SJSA1 (cell line): ENCODE data around the gene GPRIN3. TPM values are rescaled to one million over a fixed set of nuclear protein-coding genes. Genes with fewer than 3 reads are reported as not detected.

ENCODE experiments used
- DNase-seq, 2 experiments: peaks; one replicate each; pipeline ENCODE4 v3.0.0-alpha.2; 2015 to 2020; ENCODE audit warnings: low spot score in 2 of 2, low read depth in 1 of 2
- H3K27ac ChIP-seq: fragments of 250-450 bp; sonication (Bioruptor Pico); 2 replicates; pipeline ENCODE4 v1.5.1; 2020; ENCODE audit warnings: mild to moderate bottlenecking, moderate library complexity
- H3K27me3 ChIP-seq: fragments of 250-450 bp; sonication (Bioruptor Pico); replicated peaks from 2 replicates; pipeline ENCODE4 v1.5.1; 2020; ENCODE audit warnings: mild to moderate bottlenecking, moderate library complexity
- H3K36me3 ChIP-seq: fragments of 250-450 bp; sonication (Bioruptor Pico); 2 replicates; pipeline ENCODE4 v1.5.1; 2020; ENCODE audit warnings: mild to moderate bottlenecking
- H3K4me1 ChIP-seq: fragments of 250-450 bp; sonication (Bioruptor Pico); replicated peaks from 2 replicates; pipeline ENCODE4 v1.6.1; 2021; ENCODE audit warnings: mild to moderate bottlenecking
- H3K4me3 ChIP-seq: fragments of 250-450 bp; sonication (Bioruptor Pico); 2 replicates; pipeline ENCODE4 v1.5.1; 2020; ENCODE audit warnings: mild to moderate bottlenecking
- H3K9me3 ChIP-seq: fragments of 250-450 bp; sonication (Bioruptor Pico); replicated peaks from 2 replicates; pipeline ENCODE4 v1.5.1; 2020; ENCODE audit warnings: mild to moderate bottlenecking
- total RNA-seq: library from RNA; depleted of rRNA; stranded (reverse); fragments of >200 nt; shearing (Covaris generic); gene quantifications from 2 replicates; pipeline ENCODE4 v1.2.3, GENCODE V29; 2014

Gene GPRIN3
- total RNA-seq, 1 experiment from 2014 or later = not detected

DNA sequence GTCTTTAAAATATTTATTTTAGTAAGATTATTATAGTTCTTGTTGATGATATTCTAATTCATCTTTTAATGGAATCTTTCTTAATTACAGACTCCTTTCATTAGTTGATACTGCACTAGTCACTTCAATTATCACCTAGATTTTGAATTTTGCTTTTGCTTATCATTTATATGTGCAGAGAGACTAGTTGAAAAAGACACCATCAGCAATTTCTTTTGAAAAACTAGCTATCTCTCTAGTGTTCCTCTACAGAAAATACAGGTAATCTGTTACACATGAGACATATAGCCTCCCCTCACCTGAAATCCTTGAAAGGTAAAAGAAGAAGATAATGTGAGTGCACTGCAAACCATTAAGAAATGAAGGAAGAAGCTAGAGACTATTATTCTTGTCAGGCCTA lies 31.3 kb downstream of the GPRIN3 start:
- no peak for DNase-seq
- no peaks in the 10 kb centered on the region for H3K36me3 ChIP-seq
- H3K27ac ChIP-seq = no peak overlapping the region
- no peak overlapping the region for H3K4me3 ChIP-seq
- no peaks in the 10 kb centered on the region for H3K4me1 ChIP-seq
- H3K27me3 ChIP-seq = no peaks in the 10 kb centered on the region
- H3K9me3 ChIP-seq = no peaks in the 10 kb centered on the region; the same call in 1 of the 2 replicates

DNA sequence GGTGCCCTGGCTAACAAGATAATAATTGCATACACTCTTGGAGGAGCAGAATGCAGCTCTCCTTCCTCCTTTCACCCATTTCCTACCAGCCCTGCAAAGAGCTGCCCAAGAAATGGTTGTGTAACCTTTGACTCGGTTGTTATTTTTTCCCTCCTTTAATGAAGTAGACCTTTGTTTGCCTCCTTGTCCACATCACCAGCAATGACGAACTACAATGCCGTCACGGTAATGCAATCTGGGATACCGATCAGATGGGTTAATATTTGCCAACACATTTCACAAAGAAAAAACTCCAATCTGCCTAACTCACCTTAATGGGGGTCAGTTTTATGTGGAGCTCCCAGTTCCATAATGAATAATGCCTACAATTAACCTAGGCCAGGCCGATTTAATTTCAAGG lies 32.0 kb downstream of the GPRIN3 start:
- no peaks in the 10 kb centered on the region; the same call in 1 of the 2 replicates for H3K9me3 ChIP-seq
- no peaks in the 10 kb centered on the region for H3K27me3 ChIP-seq
- no peak overlapping the region for H3K4me3 ChIP-seq
- DNase-seq = no peak
- H3K36me3 ChIP-seq = no peaks in the 10 kb centered on the region
- no peak overlapping the region for H3K27ac ChIP-seq
- no peaks in the 10 kb centered on the region for H3K4me1 ChIP-seq

- Histone ChIP-seq H3K4me3 (no peak overlapping the region), H3K27ac (no peak overlapping the region), H3K36me3 (no peaks in the 10 kb centered on the region), H3K9me3 (no peaks in the 10 kb centered on the region; the same call in 1 of the 2 replicates), H3K4me1 (no peaks in the 10 kb centered on the region), H3K27me3 (no peaks in the 10 kb centered on the region)
- DNase-seq = no peak
Observed at GRCh38 chr4:89273741-89274141, 33.9 kb downstream of the GPRIN3 start.

DNA sequence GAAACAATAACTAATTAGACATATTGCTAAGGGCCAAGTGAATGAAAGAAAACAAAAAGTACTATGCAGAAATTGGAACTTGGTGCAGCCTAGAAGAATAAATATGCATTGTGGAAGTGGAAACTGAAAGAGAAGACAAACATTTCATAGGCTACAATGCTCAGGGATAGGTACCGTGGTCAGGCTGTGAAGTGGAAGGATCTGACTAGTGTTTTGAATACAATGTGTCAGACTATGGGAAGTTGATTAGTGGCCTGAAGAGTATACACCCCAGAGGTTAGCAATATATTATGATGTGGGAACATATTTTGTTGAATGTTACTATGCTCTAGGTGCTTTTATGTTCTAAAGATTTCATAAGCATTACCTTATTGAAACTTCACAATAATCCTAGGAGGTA lies 36.8 kb downstream of the GPRIN3 start:
- no peak overlapping the region for H3K27ac ChIP-seq
- no peaks in the 10 kb centered on the region for H3K36me3 ChIP-seq

DNA sequence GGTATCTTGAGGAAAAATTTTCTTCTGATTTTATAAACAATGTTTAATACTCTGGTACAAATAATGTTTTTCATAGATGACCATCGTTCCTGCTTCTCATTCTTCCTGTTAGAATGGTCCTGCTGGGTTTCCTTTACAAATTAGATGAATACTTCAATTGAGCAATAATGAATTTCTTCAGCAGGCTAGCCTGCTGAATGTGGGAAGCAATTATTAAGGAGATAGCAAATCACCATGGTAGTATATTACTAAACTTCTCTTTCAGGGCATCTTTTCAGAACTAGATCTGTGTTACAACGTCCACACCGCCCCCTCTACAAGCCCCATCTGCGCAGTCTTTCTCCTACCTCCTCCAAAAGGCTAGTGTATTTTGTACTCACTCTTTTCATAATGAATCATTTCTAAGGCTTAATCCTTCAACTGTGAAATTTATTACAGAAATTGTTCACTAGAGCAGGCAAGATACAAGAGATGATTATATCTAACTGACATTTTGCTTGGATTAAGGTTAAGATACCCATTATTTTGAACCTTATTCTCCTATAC lies 38.4 kb downstream of the GPRIN3 start:
- H3K9me3 ChIP-seq = no peaks in the 10 kb centered on the region
- H3K36me3 ChIP-seq = no peaks in the 10 kb centered on the region
- no peaks in the 10 kb centered on the region for H3K4me1 ChIP-seq
- H3K27me3 ChIP-seq = no peaks in the 10 kb centered on the region
- DNase-seq = no peak
- no peak overlapping the region for H3K4me3 ChIP-seq
- no peak overlapping the region for H3K27ac ChIP-seq

More for the DNA sequence above, 36.8 kb downstream of the GPRIN3 start:
- no peak for DNase-seq
- H3K27me3 ChIP-seq = no peaks in the 10 kb centered on the region
- H3K4me1 ChIP-seq = no peaks in the 10 kb centered on the region
- H3K9me3 ChIP-seq = no peaks in the 10 kb centered on the region
- no peak overlapping the region for H3K4me3 ChIP-seq

DNA sequence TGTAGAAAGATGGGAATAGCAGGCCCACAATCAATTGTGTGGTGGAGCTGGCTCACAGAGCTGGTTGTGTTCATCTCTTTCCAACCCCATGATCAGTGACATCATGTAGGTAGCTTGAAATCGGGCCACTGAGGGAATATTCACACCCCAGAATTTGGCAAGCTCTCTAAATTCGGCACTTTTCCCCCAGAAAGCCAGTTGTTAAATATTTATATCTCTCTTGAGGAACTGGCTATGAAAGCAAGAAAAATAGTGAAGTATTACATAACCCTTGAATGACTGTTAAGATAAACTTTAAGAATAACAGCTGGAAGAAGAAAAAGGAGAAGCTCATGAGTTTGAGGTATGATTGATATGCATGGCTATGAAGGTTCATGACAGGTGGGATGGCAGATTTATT lies 38.9 kb downstream of the GPRIN3 start:
- Histone ChIP-seq H3K9me3 (no peaks in the 10 kb centered on the region), H3K36me3 (no peaks in the 10 kb centered on the region), H3K4me1 (no peaks in the 10 kb centered on the region), H3K27me3 (no peaks in the 10 kb centered on the region), H3K4me3 (no peak overlapping the region), H3K27ac (no peak overlapping the region)
- no peak for DNase-seq

DNA sequence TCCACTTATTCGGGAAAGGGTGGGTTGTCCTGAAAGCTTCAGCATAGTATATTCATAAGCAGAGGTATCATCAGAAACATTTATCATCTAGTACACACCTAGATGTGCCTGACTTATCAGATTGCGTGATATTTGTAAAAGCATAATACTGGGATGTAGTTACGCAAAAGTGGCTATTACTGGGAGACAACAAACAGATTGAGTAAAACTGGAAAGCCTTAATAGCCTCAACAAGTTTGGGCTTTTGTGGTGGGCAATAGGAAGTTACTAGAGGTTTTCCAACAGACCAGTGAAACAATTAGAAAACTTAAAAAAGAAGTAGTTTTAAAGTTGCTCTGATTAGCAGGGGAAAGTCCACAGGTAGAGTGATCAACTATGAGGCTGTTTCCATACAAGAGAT lies 39.8 kb downstream of the GPRIN3 start:
- Histone ChIP-seq H3K4me1 (no peaks in the 10 kb centered on the region), H3K36me3 (no peaks in the 10 kb centered on the region), H3K4me3 (no peak overlapping the region), H3K9me3 (no peaks in the 10 kb centered on the region), H3K27me3 (no peaks in the 10 kb centered on the region), H3K27ac (no peak overlapping the region)
- no peak for DNase-seq

GRCh38 chr4:89267392-89267791 lies 40.2 kb downstream of the GPRIN3 start:
- no peaks in the 10 kb centered on the region for H3K4me1 ChIP-seq
- H3K36me3 ChIP-seq = no peaks in the 10 kb centered on the region
- no peak overlapping the region for H3K4me3 ChIP-seq
- H3K27me3 ChIP-seq = no peaks in the 10 kb centered on the region
- no peak for DNase-seq
- H3K9me3 ChIP-seq = no peaks in the 10 kb centered on the region
- H3K27ac ChIP-seq = no peak overlapping the region

DNA sequence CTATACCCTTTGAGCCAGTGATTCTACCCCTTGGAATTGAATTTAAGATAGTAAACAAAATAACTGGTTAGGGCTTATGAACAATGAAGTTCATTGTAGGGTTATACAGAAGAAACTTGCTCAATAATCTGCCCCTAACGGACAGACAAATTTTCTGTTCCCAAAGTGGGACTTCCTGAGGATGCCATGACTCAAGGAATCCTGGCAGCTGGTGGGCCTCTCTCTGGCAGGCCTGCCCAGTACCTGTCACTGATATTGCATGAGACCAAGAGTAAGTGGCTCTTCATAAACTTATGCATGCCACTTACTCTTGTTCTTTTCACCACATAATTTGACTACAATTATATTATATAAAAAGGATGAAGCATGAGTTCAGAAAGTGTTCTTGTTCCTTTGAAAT lies 41.5 kb downstream of the GPRIN3 start:
- no peaks in the 10 kb centered on the region for H3K9me3 ChIP-seq
- no peak for DNase-seq
- H3K27me3 ChIP-seq = no peaks in the 10 kb centered on the region
- no peaks in the 10 kb centered on the region for H3K36me3 ChIP-seq
- no peak overlapping the region for H3K27ac ChIP-seq
- no peak overlapping the region for H3K4me3 ChIP-seq
- no peaks in the 10 kb centered on the region for H3K4me1 ChIP-seq

- Histone ChIP-seq H3K27ac (no peak overlapping the region), H3K4me1 (no peaks in the 10 kb centered on the region), H3K9me3 (no peaks in the 10 kb centered on the region), H3K4me3 (no peak overlapping the region), H3K27me3 (no peaks in the 10 kb centered on the region), H3K36me3 (no peaks in the 10 kb centered on the region)
- no peak for DNase-seq
Observed at GRCh38 chr4:89263265-89263664, 44.3 kb downstream of the GPRIN3 start.

- no peaks in the 10 kb centered on the region for H3K4me1 ChIP-seq
- H3K4me3 ChIP-seq = no peak overlapping the region
- no peaks in the 10 kb centered on the region for H3K36me3 ChIP-seq
- H3K9me3 ChIP-seq = no peaks in the 10 kb centered on the region
- 0 out of 2 replicates have a peak, but pooled peaks cover 6% of the 10 kb centered on the region for H3K27me3 ChIP-seq
- no peak overlapping the region for H3K27ac ChIP-seq
- DNase-seq = no peak
Observed at GRCh38 chr4:89259301-89260028, 48.1 kb downstream of the GPRIN3 start.

GRCh38 chr4:89258506-89258905 lies 49.1 kb downstream of the GPRIN3 start:
- Histone ChIP-seq H3K9me3 (no peaks in the 10 kb centered on the region), H3K27me3 (0 out of 2 replicates have a peak, but pooled peaks cover 6% of the 10 kb centered on the region), H3K27ac (no peak overlapping the region), H3K4me3 (no peak overlapping the region), H3K4me1 (no peaks in the 10 kb centered on the region), H3K36me3 (no peaks in the 10 kb centered on the region)
- no peak for DNase-seq

DNA sequence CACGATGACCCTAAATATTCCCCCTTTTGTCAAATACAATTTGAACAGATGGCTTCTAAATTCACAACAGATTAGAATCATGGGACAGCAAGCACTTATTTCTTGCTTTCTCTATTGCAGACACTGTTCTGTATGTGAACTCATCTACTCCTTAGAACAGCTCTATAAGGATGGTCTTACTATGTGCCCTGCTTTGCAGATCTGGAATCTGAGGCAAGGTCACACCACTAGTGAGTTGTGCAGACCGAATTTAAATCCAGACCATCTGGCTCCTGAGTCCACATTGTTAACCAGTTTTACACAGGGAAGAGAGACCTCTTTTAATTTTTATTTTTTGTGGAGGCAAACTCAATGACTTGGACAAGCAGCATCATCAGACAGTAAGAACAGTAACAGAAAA lies 50.2 kb downstream of the GPRIN3 start:
- Histone ChIP-seq H3K27ac (no peak overlapping the region), H3K4me3 (no peak overlapping the region), H3K36me3 (no peaks in the 10 kb centered on the region), H3K9me3 (no peaks in the 10 kb centered on the region), H3K27me3 (0 out of 2 replicates have a peak, but pooled peaks cover 6% of the 10 kb centered on the region), H3K4me1 (no peaks in the 10 kb centered on the region)
- no peak for DNase-seq

DNA sequence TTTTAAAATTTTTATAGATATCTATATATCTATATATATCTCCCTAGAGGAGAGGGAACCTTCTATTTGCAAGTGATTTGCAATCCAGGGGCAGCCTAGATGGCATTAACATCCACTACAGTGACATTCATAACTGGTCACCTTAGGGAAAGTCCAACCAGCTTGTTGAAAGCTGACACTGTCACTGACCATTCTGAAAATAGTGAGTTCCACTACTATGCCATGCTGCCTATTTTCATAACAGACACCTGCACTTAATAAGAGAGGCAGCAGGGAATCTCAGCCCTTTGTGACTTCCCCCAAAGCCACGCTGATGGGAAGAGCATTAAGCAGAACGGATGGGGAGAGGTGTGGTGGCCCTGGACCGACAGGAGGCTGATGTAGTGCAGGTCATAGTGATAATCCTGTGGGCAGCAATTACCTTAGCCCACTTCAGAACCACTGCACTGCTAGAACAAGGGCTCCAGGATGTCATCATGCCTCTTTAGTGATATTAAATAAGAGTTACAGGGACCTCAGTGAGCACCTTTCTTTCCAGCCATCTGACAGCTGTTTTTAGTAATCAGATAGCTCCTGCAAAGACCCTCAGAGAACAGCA lies 51.3 kb downstream of the GPRIN3 start:
- Histone ChIP-seq H3K27me3 (0 out of 2 replicates have a peak, but pooled peaks cover 6% of the 10 kb centered on the region), H3K4me1 (no peaks in the 10 kb centered on the region), H3K27ac (no peak overlapping the region), H3K36me3 (no peaks in the 10 kb centered on the region), H3K4me3 (no peak overlapping the region), H3K9me3 (no peaks in the 10 kb centered on the region)
- DNase-seq = no peak
